ENCODE measurements around the gene HEATR9. TPM values are rescaled to one million over a fixed set of nuclear protein-coding genes. Genes with fewer than 3 reads are reported as not detected.
A peak's percentile ranks its signal among the peaks of the same experiment; 100 is the strongest.
"Not testable (repeated sequence)": the region's sequence is repeated elsewhere in the genome, so short reads cannot be mapped to it uniquely, and the experiment has no call there.

Gene HEATR9
- total RNA-seq, 6 experiments from 2014 or later = not detected

DNA sequence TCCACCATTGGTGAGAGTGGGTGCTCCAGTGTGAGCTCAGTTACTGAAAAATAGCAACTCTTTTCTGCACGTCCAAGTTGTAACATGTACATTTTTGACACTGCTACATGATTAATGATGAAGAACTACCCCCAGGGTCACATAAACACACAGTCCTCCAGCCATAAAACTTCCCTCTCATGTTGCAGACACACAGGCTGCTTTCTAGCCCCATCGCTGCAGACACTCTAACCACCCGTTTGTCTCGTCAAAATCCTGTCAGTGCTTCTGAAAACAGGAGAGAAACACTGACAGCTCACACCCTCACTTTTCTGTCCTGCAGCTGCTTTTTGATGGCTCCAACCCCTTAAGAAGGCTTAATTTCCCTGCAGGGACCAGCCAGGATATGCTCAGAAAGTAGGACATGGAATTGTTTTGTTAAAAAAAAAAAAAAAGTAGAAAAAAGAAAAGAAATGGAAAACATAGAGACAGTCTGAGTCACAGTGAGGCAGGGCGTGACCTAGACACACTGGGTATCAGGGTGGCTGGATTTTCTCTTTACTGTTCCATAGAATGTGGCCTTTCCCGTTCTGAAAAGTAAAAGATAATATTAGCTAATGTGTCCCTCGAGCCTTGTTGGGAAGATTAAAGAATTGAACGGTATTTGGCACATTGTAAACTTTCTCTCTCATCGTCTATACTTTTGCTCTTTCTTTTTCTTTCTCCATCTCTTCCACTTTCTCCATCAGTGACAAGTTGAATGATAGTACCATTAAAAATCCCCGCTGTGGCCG is 32.2 kb upstream of the HEATR9 start:
- no peak for TF ChIP-seq POLR2A (IDR thresholded peaks at IDR 0.05)
- TF ChIP-seq, protein P1, sequence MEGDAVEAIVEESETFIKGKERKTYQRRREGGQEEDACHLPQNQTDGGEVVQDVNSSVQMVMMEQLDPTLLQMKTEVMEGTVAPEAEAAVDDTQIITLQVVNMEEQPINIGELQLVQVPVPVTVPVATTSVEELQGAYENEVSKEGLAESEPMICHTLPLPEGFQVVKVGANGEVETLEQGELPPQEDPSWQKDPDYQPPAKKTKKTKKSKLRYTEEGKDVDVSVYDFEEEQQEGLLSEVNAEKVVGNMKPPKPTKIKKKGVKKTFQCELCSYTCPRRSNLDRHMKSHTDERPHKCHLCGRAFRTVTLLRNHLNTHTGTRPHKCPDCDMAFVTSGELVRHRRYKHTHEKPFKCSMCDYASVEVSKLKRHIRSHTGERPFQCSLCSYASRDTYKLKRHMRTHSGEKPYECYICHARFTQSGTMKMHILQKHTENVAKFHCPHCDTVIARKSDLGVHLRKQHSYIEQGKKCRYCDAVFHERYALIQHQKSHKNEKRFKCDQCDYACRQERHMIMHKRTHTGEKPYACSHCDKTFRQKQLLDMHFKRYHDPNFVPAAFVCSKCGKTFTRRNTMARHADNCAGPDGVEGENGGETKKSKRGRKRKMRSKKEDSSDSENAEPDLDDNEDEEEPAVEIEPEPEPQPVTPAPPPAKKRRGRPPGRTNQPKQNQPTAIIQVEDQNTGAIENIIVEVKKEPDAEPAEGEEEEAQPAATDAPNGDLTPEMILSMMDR (IDR thresholded peaks at IDR 0.05) = no peak
- Histone ChIP-seq H3K4me3 (no peak overlapping the region), H3K36me3 (no peaks in the 10 kb centered on the region), H3K27me3 (no peaks in the 10 kb centered on the region), H3K9me3 (no peaks in the 10 kb centered on the region), H3K27ac (no peak overlapping the region), H3K4me1 (peaks cover 0 to 7% (median 0%) of the 10 kb centered on the region in 4 donors)
- intact Hi-C loops (cut with DNase I) = no loop called here
- ATAC-seq (no peak), DNase-seq (no peak)
- 66% methylated on average over 10 of the region's 11 CpGs for WGBS (ENCODE audit: insufficient coverage, low coverage, low lambda C conversion rate, missing lambda C conversion rate)

DNA sequence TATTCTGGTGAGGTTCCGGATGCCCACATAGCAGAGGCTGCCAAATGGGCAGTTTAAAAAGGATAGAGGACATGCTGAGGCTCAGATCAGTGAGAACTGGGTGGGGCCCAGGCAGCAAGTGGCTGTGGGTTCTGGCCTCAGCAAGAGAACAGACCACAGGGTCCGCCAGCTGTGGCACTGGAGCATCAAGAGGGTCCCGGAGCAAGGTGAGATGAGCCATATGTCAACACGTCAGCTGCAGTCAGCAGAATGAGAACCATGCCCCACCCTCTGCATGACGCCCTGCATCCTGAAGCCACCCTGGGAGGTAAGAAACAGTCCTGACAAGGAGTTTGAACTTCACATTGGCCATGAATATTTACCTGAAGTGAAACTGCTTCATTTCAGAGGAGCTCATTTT is 31.6 kb upstream of the HEATR9 start:
- no peak for DNase-seq
- Histone ChIP-seq H3K4me3 (no peak overlapping the region), H3K36me3 (no peaks in the 10 kb centered on the region), H3K27me3 (no peaks in the 10 kb centered on the region), H3K27ac (no peak overlapping the region), H3K4me1 (peaks cover 0 to 7% (median 0%) of the 10 kb centered on the region in 4 donors), H3K9me3 (no peaks in the 10 kb centered on the region)
- intact Hi-C loops (cut with DNase I) = no loop called here
- no peak for ATAC-seq
- TF ChIP-seq, protein P1 (IDR thresholded peaks at IDR 0.05) = no peak
- no peak for TF ChIP-seq POLR2A (IDR thresholded peaks at IDR 0.05)
- WGBS (ENCODE audit: insufficient coverage, low coverage, low lambda C conversion rate, missing lambda C conversion rate) = 100% methylated on average over 1 of the region's 5 CpGs

DNA sequence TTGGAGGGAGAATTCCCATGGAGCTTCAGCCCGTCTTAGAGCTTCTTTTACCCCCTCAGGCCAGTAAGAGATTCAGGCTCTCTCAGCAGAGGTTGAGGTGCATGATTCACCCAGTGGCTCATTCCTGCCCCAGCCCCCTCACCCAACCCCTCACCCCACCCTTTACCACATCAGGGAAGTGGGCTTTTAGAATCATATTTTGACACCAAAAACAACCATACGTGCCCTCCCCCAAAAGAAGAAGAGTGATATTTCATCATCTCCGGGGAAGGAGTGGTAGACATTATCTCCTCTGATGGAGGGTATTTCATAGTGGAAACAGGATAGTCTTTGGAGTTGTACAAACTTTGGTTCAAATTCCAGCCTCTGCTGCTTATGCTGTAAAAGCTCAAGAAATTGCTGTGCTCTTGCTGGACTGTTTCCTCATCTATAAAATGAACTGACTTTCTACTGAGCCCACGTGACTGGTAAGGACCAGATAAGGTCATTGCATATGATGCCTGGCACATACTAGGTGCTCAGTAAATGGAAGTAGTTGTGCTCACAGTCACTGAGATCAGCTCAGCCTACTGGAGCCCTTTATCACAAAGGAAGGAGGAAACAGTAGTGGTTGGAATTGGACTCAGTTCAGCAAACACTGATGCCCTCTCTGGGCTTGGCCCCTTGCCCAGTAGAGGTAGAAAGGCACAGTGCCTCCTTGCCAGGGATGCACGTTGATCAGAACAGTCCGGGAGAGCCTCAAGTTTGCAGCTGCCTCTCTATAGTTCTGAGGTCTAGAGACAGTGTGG is 29.8 kb upstream of the HEATR9 start:
- Histone ChIP-seq H3K27ac (no peak overlapping the region), H3K27me3 (no peaks in the 10 kb centered on the region)
- WGBS (ENCODE audit: insufficient coverage, low coverage, low lambda C conversion rate, missing lambda C conversion rate) = 52% methylated on average over 4 of the region's 6 CpGs

DNA sequence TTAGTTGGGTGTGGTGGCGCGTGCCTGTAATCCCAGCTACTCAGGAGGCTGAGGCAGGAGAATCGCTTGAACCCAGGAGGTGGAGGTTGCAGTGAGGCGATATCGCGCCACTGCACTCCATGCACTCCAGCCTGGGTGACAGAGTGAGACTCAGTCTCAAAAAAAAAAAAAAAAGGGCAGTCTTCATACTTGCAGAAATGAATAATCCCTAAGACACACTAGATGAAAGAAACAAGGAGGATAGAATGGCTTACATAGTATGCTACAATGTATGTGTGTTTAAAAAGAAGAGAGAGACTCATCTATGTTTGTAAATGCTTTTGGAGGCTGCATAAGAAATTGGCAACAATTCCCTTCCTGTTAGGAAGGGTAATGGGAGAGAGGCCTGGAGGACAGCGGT is 29.1 kb upstream of the HEATR9 start:
- H3K27ac ChIP-seq; DNase-seq; H3K4me3 ChIP-seq; H3K4me1 ChIP-seq; H3K9me3 ChIP-seq; ATAC-seq; H3K36me3 ChIP-seq; H3K27me3 ChIP-seq; intact Hi-C loops (cut with DNase I): not testable (repeated sequence)
- 91% methylated on average over 6 of the region's 7 CpGs for WGBS (ENCODE audit: insufficient coverage, low coverage, low lambda C conversion rate, missing lambda C conversion rate)

More for the DNA sequence above, 29.8 kb upstream of the HEATR9 start:
- Histone ChIP-seq H3K4me1 (peaks cover 0 to 7% (median 0%) of the 10 kb centered on the region in 4 donors), H3K36me3 (no peaks in the 10 kb centered on the region), H3K9me3 (no peaks in the 10 kb centered on the region), H3K4me3 (no peak overlapping the region)
- DNase-seq (peak; percentile 79 to 84 (median 82)), ATAC-seq (peak; percentile 91 to 97 (median 94))
- intact Hi-C loops (cut with DNase I) = no loop called here
- TF ChIP-seq, protein P1 (IDR thresholded peaks at IDR 0.05) = no peak
- TF ChIP-seq POLR2A (IDR thresholded peaks at IDR 0.05) = no peak
